Endodermal cell (in vitro differentiated cells): ENCODE data around the gene ADH4. TPM values are rescaled to one million over a fixed set of nuclear protein-coding genes. Genes with fewer than 3 reads are reported as not detected.

Experiments
- DNase-seq: peaks from one replicate; pipeline ENCODE4 v3.0.0-alpha.2; 2017
- H3K27ac ChIP-seq: 2 replicates; pipeline ENCODE4 v1.5.1; 2013; ENCODE audit warnings: mild to moderate bottlenecking, low read depth, low read length, moderate library complexity
- H3K27me3 ChIP-seq: 2 replicates; pipeline ENCODE4 v1.6.1; 2013; ENCODE audit warnings: mild to moderate bottlenecking, low read length, moderate library complexity; ENCODE audit not compliant: insufficient read depth, control insufficient read depth, poor library complexity, severe bottlenecking
- H3K36me3 ChIP-seq: 2 replicates; pipeline ENCODE4 v1.7.0; 2013; ENCODE audit warnings: mild to moderate bottlenecking, low read length, moderate library complexity; ENCODE audit not compliant: control insufficient read depth, insufficient read depth
- H3K4me1 ChIP-seq: one replicate; pipeline ENCODE4 v1.7.0; 2013; ENCODE audit warnings: low read length; ENCODE audit not compliant: control insufficient read depth, insufficient read depth
- H3K4me3 ChIP-seq: 2 replicates; pipeline ENCODE4 v1.5.1; 2013; ENCODE audit warnings: mild to moderate bottlenecking, low read length, moderate library complexity
- H3K9ac ChIP-seq: 2 replicates; pipeline ENCODE4 v1.6.1; 2013; ENCODE audit warnings: mild to moderate bottlenecking, low read length, moderate library complexity; ENCODE audit not compliant: poor library complexity, severe bottlenecking; ENCODE audit errors: extremely low read depth
- H3K9me3 ChIP-seq: 2 replicates; pipeline ENCODE4 v1.6.1; 2013; ENCODE audit warnings: mild to moderate bottlenecking, low read length, moderate library complexity; ENCODE audit not compliant: control insufficient read depth
- H3K27ac Mint-ChIP-seq: 2 replicates; pipeline ENCODE4 v1.8.0; 2020; ENCODE audit warnings: mixed read lengths
- H3K27me3 Mint-ChIP-seq: 2 replicates; pipeline ENCODE4 v1.8.0; 2021; ENCODE audit warnings: mild to moderate bottlenecking, mixed read lengths; ENCODE audit not compliant: insufficient read depth
- H3K36me3 Mint-ChIP-seq: 2 replicates; pipeline ENCODE4 v1.8.0; 2020; ENCODE audit warnings: low read depth, mixed read lengths
- H3K4me1 Mint-ChIP-seq: 2 replicates; pipeline ENCODE4 v1.8.0; 2020; ENCODE audit warnings: mixed read lengths
- H3K4me3 Mint-ChIP-seq: 2 replicates; pipeline ENCODE4 v1.8.0; 2020; ENCODE audit warnings: mild to moderate bottlenecking, moderate library complexity, mixed read lengths
- H3K9me3 Mint-ChIP-seq: 2 replicates; pipeline ENCODE4 v1.8.0; 2020; ENCODE audit warnings: mild to moderate bottlenecking, mixed read lengths
- WGBS, 2 experiments: methylation state at CpG; one replicate each; pipeline versions ENCODE4 v1.1.5 to v1.1.7; 2013; ENCODE audit warnings: missing lambda C conversion rate in 2 of 2, mixed read lengths in 1 of 2; ENCODE audit not compliant: insufficient coverage in 1 of 2, insufficient read length in 1 of 2; 5-methylcytosine and 5-hydroxymethylcytosine counted together
- total RNA-seq, 2 donors: library from RNA; stranded (reverse); fragmentation: NEBNext Ultra II Directional in 1 of 2; extraction: Animal tissue kit (Norgen Biotek cat#: 25700) in 1 of 2; gene quantifications; 2 replicates in 1 of 2; 3 replicates in 1 of 2; pipeline ENCODE4 v1.2.1, GENCODE V29; 2021
- TF ChIP-seq, protein P1 (sequence below): fragments of 200-600 bp; sonication (generic); conservative IDR thresholded peaks from 2 replicates; pipeline ENCODE4 v1.5.0; 2021; ENCODE audit warnings: antibody characterized with exemption, mild to moderate bottlenecking

ADH4 gene
- total RNA-seq, 2 donors from 2014 or later: not detected

GRCh38 chr4:99091216-99091575, 52.9 kb downstream of the ADH4 start:
- H3K9ac ChIP-seq: no peak overlapping the region

DNA sequence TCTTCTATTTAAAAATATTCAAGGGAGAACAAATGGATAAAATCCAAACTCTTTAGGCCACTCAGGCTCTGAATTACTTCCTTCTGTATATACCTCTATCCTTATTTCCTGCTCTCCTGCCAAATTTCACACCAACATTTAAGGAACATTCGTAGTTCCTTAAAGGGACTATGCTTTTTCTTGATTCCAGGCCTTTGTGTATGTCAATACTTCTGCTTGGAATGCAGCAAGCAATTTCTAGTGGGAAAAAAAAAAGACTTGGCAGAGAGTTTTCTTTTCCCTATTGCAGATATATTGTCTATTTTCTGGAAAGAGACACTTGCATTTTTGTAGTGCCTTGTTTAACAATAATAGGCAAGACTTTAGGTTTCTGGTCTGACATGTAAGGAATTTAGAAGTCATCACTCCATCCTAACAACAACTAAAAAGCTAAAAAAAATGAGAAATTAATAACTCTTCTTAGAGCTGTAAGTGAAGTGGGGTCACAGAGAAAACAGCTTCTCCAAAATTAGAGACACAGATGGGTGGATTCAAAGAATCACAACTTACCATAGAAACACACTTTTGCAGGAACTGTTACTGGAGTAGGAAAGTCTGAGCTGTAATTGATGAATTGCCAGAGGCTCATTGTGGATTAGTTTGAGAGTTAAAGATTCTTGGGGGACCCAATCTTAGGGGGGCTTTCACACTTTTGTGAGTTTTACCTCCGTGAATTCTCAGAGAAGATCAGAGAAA, 53.4 kb downstream of the ADH4 start:
- Histone ChIP-seq H3K27me3 (no peaks in the 10 kb centered on the region), H3K9ac (no peak overlapping the region), H3K9me3 (no peaks in the 10 kb centered on the region), H3K27ac (no peak overlapping the region), H3K4me3 (peak overlapping the region; percentile 100), H3K36me3 (no peaks in the 10 kb centered on the region), H3K4me1 (no peaks in the 10 kb centered on the region)
- peak overlapping the region; percentile 76 for H3K27ac Mint-ChIP-seq
- 67 to 88% methylated on average over 1 to 2 of the region's 2 CpGs for WGBS, 2 experiments
- no peak for DNase-seq
- TF ChIP-seq, protein P1, sequence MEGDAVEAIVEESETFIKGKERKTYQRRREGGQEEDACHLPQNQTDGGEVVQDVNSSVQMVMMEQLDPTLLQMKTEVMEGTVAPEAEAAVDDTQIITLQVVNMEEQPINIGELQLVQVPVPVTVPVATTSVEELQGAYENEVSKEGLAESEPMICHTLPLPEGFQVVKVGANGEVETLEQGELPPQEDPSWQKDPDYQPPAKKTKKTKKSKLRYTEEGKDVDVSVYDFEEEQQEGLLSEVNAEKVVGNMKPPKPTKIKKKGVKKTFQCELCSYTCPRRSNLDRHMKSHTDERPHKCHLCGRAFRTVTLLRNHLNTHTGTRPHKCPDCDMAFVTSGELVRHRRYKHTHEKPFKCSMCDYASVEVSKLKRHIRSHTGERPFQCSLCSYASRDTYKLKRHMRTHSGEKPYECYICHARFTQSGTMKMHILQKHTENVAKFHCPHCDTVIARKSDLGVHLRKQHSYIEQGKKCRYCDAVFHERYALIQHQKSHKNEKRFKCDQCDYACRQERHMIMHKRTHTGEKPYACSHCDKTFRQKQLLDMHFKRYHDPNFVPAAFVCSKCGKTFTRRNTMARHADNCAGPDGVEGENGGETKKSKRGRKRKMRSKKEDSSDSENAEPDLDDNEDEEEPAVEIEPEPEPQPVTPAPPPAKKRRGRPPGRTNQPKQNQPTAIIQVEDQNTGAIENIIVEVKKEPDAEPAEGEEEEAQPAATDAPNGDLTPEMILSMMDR: no peak
- peaks cover 7% of the 10 kb centered on the region for H3K36me3 Mint-ChIP-seq
- peak overlapping the region; percentile 85 for H3K4me3 Mint-ChIP-seq
- peaks cover 24% of the 10 kb centered on the region for H3K4me1 Mint-ChIP-seq
- peaks cover 12% of the 10 kb centered on the region for H3K9me3 Mint-ChIP-seq
- H3K27me3 Mint-ChIP-seq: no peaks in the 10 kb centered on the region

More at GRCh38 chr4:99091216-99091575, 52.9 kb downstream of the ADH4 start:
- H3K27me3 Mint-ChIP-seq: no peaks in the 10 kb centered on the region
- 33 to 41% methylated on average over 1 to 2 of the region's 2 CpGs for WGBS, 2 experiments
- H3K4me3 Mint-ChIP-seq: peak overlapping the region; percentile 85
- no peaks in the 10 kb centered on the region for H3K4me1 ChIP-seq
- H3K27ac Mint-ChIP-seq: peak overlapping the region; percentile 76
- H3K27ac ChIP-seq: no peak overlapping the region
- H3K36me3 ChIP-seq: no peaks in the 10 kb centered on the region
- no peaks in the 10 kb centered on the region for H3K27me3 ChIP-seq
- peaks cover 6% of the 10 kb centered on the region for H3K36me3 Mint-ChIP-seq
- peak overlapping the region; percentile 100 for H3K4me3 ChIP-seq
- TF ChIP-seq, protein P1: no peak
- no peak for DNase-seq
- peaks cover 12% of the 10 kb centered on the region for H3K9me3 Mint-ChIP-seq
- H3K9me3 ChIP-seq: no peaks in the 10 kb centered on the region
- H3K4me1 Mint-ChIP-seq: peaks cover 23% of the 10 kb centered on the region

GRCh38 chr4:99088481-99089365, 55.4 kb downstream of the ADH4 start, which contains the start of gene ADH5:
Gene ADH5 (minus strand): TSS chr4:99088788. CDS start chr4:99088700, 88 bp downstream.
- Mint-ChIP-seq H3K9me3 (peaks cover 2% of the 10 kb centered on the region), H3K4me1 (peaks cover 36% of the 10 kb centered on the region), H3K36me3 (peaks cover 23% of the 10 kb centered on the region), H3K4me3 (peak within 1 kb of the TSS; percentile 85), H3K27ac (peak within 1 kb of the TSS; percentile 100), H3K27me3 (no peaks in the 10 kb centered on the region)
- TF ChIP-seq, protein P1: no peak
- Histone ChIP-seq H3K9me3 (no peaks in the 10 kb centered on the region), H3K9ac (peak within 1 kb of the TSS; percentile 98), H3K4me1 (peaks cover 5% of the 10 kb centered on the region), H3K27me3 (no peaks in the 10 kb centered on the region), H3K36me3 (peaks cover 10% of the 10 kb centered on the region), H3K4me3 (peak within 1 kb of the TSS; percentile 100), H3K27ac (peak within 1 kb of the TSS; percentile 86)
- 0 to 3% methylated on average over 23 to 53 of the region's 53 CpGs for WGBS, 2 experiments
- DNase-seq: peak; percentile 96
